H1 (cell line): ENCODE measurements around the gene EIPR1. TPM values are rescaled to one million over a fixed set of nuclear protein-coding genes. Genes with fewer than 3 reads are reported as not detected.

Experiments
- CTCF ChIA-PET: fragments of 300-600 bp; sonication (Branson Sonifier 250); formaldehyde crosslinking; loops from one replicate; lab custom pipeline; 2021; ENCODE audit not compliant: partially characterized antibody; lab: Charles Lee
- POLR2A ChIA-PET: fragments of 300-600 bp; sonication (Branson Sonifier 250); formaldehyde crosslinking; loops from one replicate; lab custom pipeline; 2021; ENCODE audit warnings: inconsistent platforms; ENCODE audit not compliant: partially characterized antibody; lab: Charles Lee
- DNase-seq, 2 experiments: peaks; one replicate each; pipeline versions ENCODE4 v3.0.0 to v3.0.0-alpha.2; 2010 to 2022; ENCODE audit warnings: low spot score in 2 of 2, low read depth in 1 of 2, mixed read lengths in 1 of 2
- FAIRE-seq: peaks from 2 replicates; lab custom pipeline; 2011; peaks lifted over from hg19 to GRCh38; lab: Jason Lieb, UNC
- H2AFZ ChIP-seq: 2 replicates; pipeline ENCODE4 v1.8.1; 2012; ENCODE audit warnings: low read length, inconsistent platforms
- H2AK5ac ChIP-seq: 2 replicates; pipeline ENCODE4 v1.6.1; 2013; ENCODE audit warnings: low read depth, low read length
- H2BK120ac ChIP-seq: replicated peaks from 2 replicates; pipeline ENCODE3; 2013; ENCODE audit warnings: low read depth, low read length, inconsistent platforms
- H2BK12ac ChIP-seq: 2 replicates; pipeline ENCODE4 v1.6.1; 2013; ENCODE audit warnings: low read depth, low read length
- H2BK15ac ChIP-seq: 2 replicates; pipeline ENCODE4 v1.6.1; 2013; ENCODE audit warnings: low read length
- H2BK20ac ChIP-seq: 2 replicates; pipeline ENCODE4 v1.6.1; 2013; ENCODE audit warnings: low read length
- H2BK5ac ChIP-seq: 2 replicates; pipeline ENCODE4 v1.6.1; 2013; ENCODE audit warnings: low read depth, low read length
- H3K14ac ChIP-seq: 2 replicates; pipeline ENCODE4 v1.6.1; 2013; ENCODE audit warnings: inconsistent platforms; ENCODE audit not compliant: insufficient read length
- H3K18ac ChIP-seq: 2 replicates; pipeline ENCODE4 v1.6.1; 2013; ENCODE audit warnings: low read length; ENCODE audit errors: extremely low read depth
- H3K23ac ChIP-seq: 2 replicates; pipeline ENCODE4 v1.6.1; 2013; ENCODE audit warnings: inconsistent platforms; ENCODE audit not compliant: insufficient read length
- H3K23me2 ChIP-seq: 2 replicates; pipeline ENCODE4 v1.6.1; 2013; ENCODE audit warnings: low read depth, low read length
- H3K27ac ChIP-seq: 2 replicates; pipeline ENCODE4 v1.6.1; 2011; ENCODE audit warnings: low read depth, low read length, inconsistent platforms
- H3K27me3 ChIP-seq, 4 experiments: replicated peaks in 1 of 4; 1 replicate in 1 of 4; 2 replicates in 3 of 4; pipeline versions ENCODE4 v1.6.1 to v1.8.1; 2011 to 2013; ENCODE audit warnings: low read length in 3 of 4, mild to moderate bottlenecking in 3 of 4, inconsistent platforms in 2 of 4, mixed read lengths in 2 of 4, moderate library complexity in 1 of 4; ENCODE audit not compliant: control insufficient read depth in 3 of 4, insufficient read depth in 3 of 4; ENCODE audit errors: extremely low read depth in 1 of 4
- H3K36me3 ChIP-seq, 4 experiments: 2 replicates each; pipeline versions ENCODE4 v1.6.1 to v1.8.1; 2011 to 2013; ENCODE audit warnings: mild to moderate bottlenecking in 4 of 4, low read length in 3 of 4, moderate library complexity in 2 of 4, control low read depth in 1 of 4, inconsistent platforms in 1 of 4; ENCODE audit not compliant: insufficient read depth in 4 of 4, control insufficient read depth in 2 of 4
- H3K4ac ChIP-seq: replicated peaks from 2 replicates; pipeline ENCODE3; 2013; ENCODE audit warnings: low read length, low read depth, mixed read lengths, inconsistent platforms; ENCODE audit not compliant: insufficient read length
- H3K4me1 ChIP-seq, 4 experiments: replicated peaks in 1 of 4; 1 replicate in 1 of 4; 2 replicates in 3 of 4; pipeline versions ENCODE4 v1.6.1 to v1.8.1; 2011 to 2013; ENCODE audit warnings: low read length in 3 of 4, inconsistent platforms in 2 of 4, mixed read lengths in 1 of 4; ENCODE audit not compliant: insufficient read depth in 4 of 4, control insufficient read depth in 3 of 4
- H3K4me2 ChIP-seq, 2 experiments: 2 replicates each; pipeline versions ENCODE4 v1.6.1 to v1.8.1; 2011 to 2013; ENCODE audit warnings: low read depth in 2 of 2, low read length in 2 of 2, control low read depth in 1 of 2, inconsistent platforms in 1 of 2, mild to moderate bottlenecking in 1 of 2; ENCODE audit not compliant: insufficient read depth in 1 of 2
- H3K4me3 ChIP-seq, 4 experiments: fragments of 200-600, 300-600 bp in 1 of 4; sonication (generic), shearing (Covaris generic), sonication (Bioruptor Twin) in 1 of 4; 2 replicates each; pipeline versions ENCODE4 v1.5.1 to v1.8.1; 2011 to 2016; ENCODE audit warnings: low read length in 4 of 4, low read depth in 3 of 4, control low read depth in 2 of 4, inconsistent platforms in 2 of 4, mild to moderate bottlenecking in 2 of 4, mixed read lengths in 1 of 4, moderate library complexity in 1 of 4; ENCODE audit not compliant: insufficient read depth in 2 of 4; ENCODE audit errors: extremely low read depth in 1 of 4
- H3K56ac ChIP-seq: replicated peaks from 2 replicates; pipeline ENCODE3; 2013; ENCODE audit warnings: low read depth, mild to moderate bottlenecking, mixed read lengths, low read length, inconsistent platforms; ENCODE audit not compliant: insufficient read length
- H3K79me1 ChIP-seq: 2 replicates; pipeline ENCODE4 v1.6.1; 2013; ENCODE audit warnings: low read depth, low read length, control low read depth
- H3K79me2 ChIP-seq, 2 experiments: 2 replicates each; pipeline versions ENCODE4 v1.6.1 to v1.8.1; 2012 to 2013; ENCODE audit warnings: low read length in 2 of 2, mild to moderate bottlenecking in 2 of 2, inconsistent platforms in 1 of 2; ENCODE audit not compliant: insufficient read depth in 2 of 2, control insufficient read depth in 1 of 2
- H3K9ac ChIP-seq, 4 experiments: replicated peaks in 1 of 4; 1 replicate in 1 of 4; 2 replicates in 3 of 4; pipeline versions ENCODE4 v1.6.1 to v1.8.1; 2011 to 2013; ENCODE audit warnings: low read depth in 3 of 4, low read length in 3 of 4, control low read depth in 2 of 4, mild to moderate bottlenecking in 2 of 4, moderate library complexity in 2 of 4, inconsistent platforms in 1 of 4; ENCODE audit errors: extremely low read depth in 1 of 4
- H3K9me3 ChIP-seq, 2 experiments: 2 replicates each; pipeline versions ENCODE4 v1.6.1 to v1.8.1; 2012 to 2013; ENCODE audit warnings: mild to moderate bottlenecking in 2 of 2, moderate library complexity in 2 of 2, control low read depth in 1 of 2, inconsistent platforms in 1 of 2, low read depth in 1 of 2, low read length in 1 of 2, mixed read lengths in 1 of 2; ENCODE audit not compliant: insufficient read depth in 2 of 2
- H4K20me1 ChIP-seq, 2 experiments: replicated peaks in 1 of 2; 2 replicates each; pipeline versions ENCODE3 to v1.8.1; 2011 to 2013; ENCODE audit warnings: inconsistent platforms in 2 of 2, low read length in 2 of 2, mild to moderate bottlenecking in 1 of 2; ENCODE audit not compliant: insufficient read depth in 2 of 2, control insufficient read depth in 1 of 2
- H4K5ac ChIP-seq: 2 replicates; pipeline ENCODE4 v1.6.1; 2013; ENCODE audit warnings: low read length, low read depth, mixed read lengths, inconsistent platforms; ENCODE audit not compliant: insufficient read length
- H4K8ac ChIP-seq: 2 replicates; pipeline ENCODE4 v1.8.0; 2013; ENCODE audit warnings: mild to moderate bottlenecking, moderate library complexity, low read length, inconsistent platforms; ENCODE audit not compliant: insufficient read depth; ENCODE audit errors: extremely low read depth
- H4K91ac ChIP-seq: replicated peaks from 2 replicates; pipeline ENCODE3; 2013; ENCODE audit warnings: low read length, mixed read lengths, inconsistent platforms; ENCODE audit not compliant: insufficient read length
- BCL11A ChIP-seq, 2 experiments: IDR thresholded peaks; one replicate each; pipeline ENCODE4 v1.6.1; 2011; ENCODE audit warnings: low read depth in 2 of 2, low read length in 2 of 2, mild to moderate bottlenecking in 2 of 2
- BRCA1 ChIP-seq: IDR thresholded peaks from 2 replicates; pipeline ENCODE4 v1.6.1; 2012; ENCODE audit warnings: low read depth, low read length, improper control_type of control experiment
- CEBPB ChIP-seq: IDR thresholded peaks from 2 replicates; pipeline ENCODE4 v1.6.1; 2012; ENCODE audit warnings: low read depth, low read length
- HDAC2 ChIP-seq, 2 experiments: fragments of 300-600 bp in 1 of 2; sonication (generic) in 1 of 2; IDR thresholded peaks; 2 replicates each; pipeline ENCODE4 v1.6.1; 2011 to 2012; ENCODE audit warnings: low read depth in 2 of 2, low read length in 2 of 2, mild to moderate bottlenecking in 2 of 2, moderate library complexity in 2 of 2, borderline replicate concordance in 1 of 2, inconsistent platforms in 1 of 2
- JUN ChIP-seq: IDR thresholded peaks from 2 replicates; pipeline ENCODE4 v1.6.1; 2011; ENCODE audit warnings: low read depth, mild to moderate bottlenecking, improper control_type of control experiment, low read length
- NRF1 ChIP-seq: IDR thresholded peaks from 2 replicates; pipeline ENCODE4 v1.6.1; 2011; ENCODE audit warnings: mild to moderate bottlenecking, low read depth, low read length, improper control_type of control experiment
- PHF8 ChIP-seq: fragments of 200-600 bp; sonication (generic); conservative IDR thresholded peaks from 2 replicates; pipeline ENCODE4 v1.7.1; 2012; ENCODE audit warnings: low read depth, mild to moderate bottlenecking, inconsistent platforms, low read length, moderate library complexity
- POLR2A ChIP-seq, 2 experiments: IDR thresholded peaks; 1 replicate in 1 of 2; 2 replicates in 1 of 2; pipeline ENCODE4 v1.6.1; 2011; ENCODE audit warnings: low read depth in 2 of 2, low read length in 2 of 2, mild to moderate bottlenecking in 2 of 2; ENCODE audit errors: control extremely low read depth in 1 of 2
- POU5F1 ChIP-seq: IDR thresholded peaks from 2 replicates; pipeline ENCODE4 v1.6.1; 2011; ENCODE audit warnings: low read depth, mild to moderate bottlenecking, low read length, moderate library complexity
- TAF1 ChIP-seq: IDR thresholded peaks from 2 replicates; pipeline ENCODE4 v1.6.1; 2011; ENCODE audit warnings: mild to moderate bottlenecking, low read depth, low read length
- TBP ChIP-seq: IDR thresholded peaks from 2 replicates; pipeline ENCODE4 v1.6.1; 2011; ENCODE audit warnings: low read depth, low read length, improper control_type of control experiment
- WGBS, 2 experiments: shearing (Covaris generic) in 1 of 2; methylation state at CpG; one replicate each; pipeline versions ENCODE4 v1.1.6 to v1.1.7; 2013 to 2015; ENCODE audit warnings: low lambda C conversion rate in 2 of 2, mixed read lengths in 2 of 2, inconsistent platforms in 1 of 2, low coverage in 1 of 2, missing lambda C conversion rate in 1 of 2; ENCODE audit not compliant: insufficient replicate concordance in 2 of 2, insufficient coverage in 1 of 2, insufficient read length in 1 of 2; ENCODE audit errors: extremely low coverage in 1 of 2, missing lambda C conversion rate in 1 of 2; 5-methylcytosine and 5-hydroxymethylcytosine counted together
- polyA plus RNA-seq, 7 experiments: library from polyadenylated mRNA; depleted of rRNA in 3 of 7; stranded (reverse) in 5 of 7; unstranded in 2 of 7; fragments of >200 nt in 5 of 7; fragments of 200-250 nt in 2 of 7; gene quantifications; 1 replicate in 5 of 7; 2 replicates in 1 of 7; 4 replicates in 1 of 7; pipeline versions ENCODE4 v1.2.1 to v1.2.3, GENCODE V29; 2011 to 2013; ENCODE audit warnings: missing spikeins in 2 of 7, mixed read lengths in 2 of 7
- total RNA-seq: library from RNA; stranded (reverse); fragmentation: NEBNext Ultra II Directional; extraction: Animal tissue kit (Norgen Biotek cat#: 25700); gene quantifications from 2 replicates; pipeline ENCODE4 v1.2.1, GENCODE V29; 2021
- TF ChIP-seq, protein P1 (sequence below): IDR thresholded peaks from 2 replicates; pipeline ENCODE4 v1.6.1; 2012; ENCODE audit warnings: inconsistent platforms
- TF ChIP-seq, protein P2 (sequence below): IDR thresholded peaks from 2 replicates; pipeline ENCODE4 v1.6.1; 2011; ENCODE audit warnings: low read depth, mild to moderate bottlenecking, low read length; ENCODE audit not compliant: insufficient read depth

EIPR1 gene
- total and polyA plus RNA-seq, 2 of the 8 experiments (the other 6 are each of a cell fraction or from before 2014, with no cell fraction given), result 26.3 to 56.4 TPM

DNA sequence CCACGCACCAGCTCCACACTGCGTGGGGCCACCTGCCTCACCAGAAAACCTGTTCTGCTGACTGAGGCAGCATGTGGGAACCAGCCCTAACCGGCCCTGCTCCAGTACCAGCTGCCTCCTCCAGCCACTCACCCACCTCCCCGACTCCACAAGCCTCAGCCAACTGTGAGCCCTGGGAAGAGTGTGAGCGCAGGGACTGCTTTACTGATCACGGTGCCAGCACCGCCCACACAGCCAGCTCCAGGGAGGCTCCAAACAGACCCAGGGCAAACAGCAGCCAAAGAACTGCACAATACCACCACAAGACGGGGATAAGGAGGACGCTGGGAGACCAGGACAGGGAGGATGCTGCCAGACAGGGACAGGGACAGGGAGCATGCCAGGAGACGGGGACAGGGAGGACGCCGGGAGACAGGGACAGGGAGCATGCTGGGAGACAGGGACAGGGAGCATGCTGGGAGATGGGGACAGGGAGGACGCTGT, 28.4 kb downstream of the EIPR1 start:
- H2BK120ac ChIP-seq, result no peak overlapping the region
- H3K4me1 ChIP-seq, result peaks cover 0 to 5% (median 0%) of the 10 kb centered on the region in 4 experiments; a peak in 1 of 7 replicates
- H2AK5ac ChIP-seq, result no peak overlapping the region
- H4K8ac ChIP-seq, result peak overlapping the region; percentile 11; the same call in 1 of the 2 replicates
- H4K20me1 ChIP-seq, result peaks cover under 1 to 6% of the 10 kb centered on the region in 2 experiments
- 90% methylated on average over 13 of the region's 13 CpGs; no CpG with 5 or more reads in 1 of the 2 experiments for WGBS, 2 experiments
- no peak overlapping the region for H2BK12ac ChIP-seq
- H3K14ac ChIP-seq, result no peak overlapping the region
- no peak overlapping the region for H2AFZ ChIP-seq
- no peaks in the 10 kb centered on the region for H3K79me2 ChIP-seq
- no peak overlapping the region for H3K27ac ChIP-seq
- no peak for DNase-seq
- no peak overlapping the region for H2BK5ac ChIP-seq
- no peak overlapping the region for H2BK20ac ChIP-seq
- POLR2A ChIA-PET, result interaction anchor here (1.7 kb wide), 1 partner anchor 8 kb away, joined by 4 read pairs; no protein-coding TSS in a partner anchor
- no peak overlapping the region for H3K9ac ChIP-seq
- no peak overlapping the region for H3K23ac ChIP-seq
- no peak overlapping the region for H2BK15ac ChIP-seq
- no peak for FAIRE-seq
- H3K4ac ChIP-seq, result no peak overlapping the region
- no peak overlapping the region for H4K91ac ChIP-seq
- H3K4me2 ChIP-seq, result no peak overlapping the region
- H3K9me3 ChIP-seq, result no peaks in the 10 kb centered on the region
- CTCF ChIA-PET, result no interaction called here
- H3K56ac ChIP-seq, result no peak overlapping the region
- H3K36me3 ChIP-seq, result peaks cover 0 to 8% (median 4%) of the 10 kb centered on the region in 4 experiments; a peak in 6 of 8 replicates
- no peaks in the 10 kb centered on the region for H3K27me3 ChIP-seq
- no peak overlapping the region for H3K4me3 ChIP-seq
- no peak overlapping the region for H3K18ac ChIP-seq
- H3K23me2 ChIP-seq, result no peaks in the 10 kb centered on the region
- H3K79me1 ChIP-seq, result peaks cover 3% of the 10 kb centered on the region; the same call in 1 of the 2 replicates
- no peak overlapping the region for H4K5ac ChIP-seq
- TF ChIP-seq, protein P1, sequence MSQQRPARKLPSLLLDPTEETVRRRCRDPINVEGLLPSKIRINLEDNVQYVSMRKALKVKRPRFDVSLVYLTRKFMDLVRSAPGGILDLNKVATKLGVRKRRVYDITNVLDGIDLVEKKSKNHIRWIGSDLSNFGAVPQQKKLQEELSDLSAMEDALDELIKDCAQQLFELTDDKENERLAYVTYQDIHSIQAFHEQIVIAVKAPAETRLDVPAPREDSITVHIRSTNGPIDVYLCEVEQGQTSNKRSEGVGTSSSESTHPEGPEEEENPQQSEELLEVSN, result no peak
- TF ChIP-seq CEBPB (no peak), POU5F1 (no peak), POLR2A (IDR thresholded peaks at IDR 0.05; ENCODE audit: control extremely low read depth in 1 of 2, low read depth in 2 of 2, low read length in 2 of 2) (no peak), BRCA1 (no peak), TAF1 (no peak), PHF8 (no peak), JUN (no peak), HDAC2 (IDR thresholded peaks at IDR 0.05; ENCODE audit: borderline replicate concordance in 1 of 2, low read depth in 2 of 2, low read length in 2 of 2) (no peak), TBP (no peak), BCL11A (IDR thresholded peaks at IDR 0.05; ENCODE audit: low read depth in 2 of 2, low read length in 2 of 2) (no peak), NRF1 (no peak)
- TF ChIP-seq, protein P2, sequence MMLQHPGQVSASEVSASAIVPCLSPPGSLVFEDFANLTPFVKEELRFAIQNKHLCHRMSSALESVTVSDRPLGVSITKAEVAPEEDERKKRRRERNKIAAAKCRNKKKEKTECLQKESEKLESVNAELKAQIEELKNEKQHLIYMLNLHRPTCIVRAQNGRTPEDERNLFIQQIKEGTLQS, result no peak
